Measurements from ENCODE around the gene RAB35.

- no peak for TF ChIP-seq CTCF (IDR thresholded peaks at IDR 0.05 in 4 of 5, conservative IDR thresholded peaks at IDR 0.05 in 1 of 5)
- TF ChIP-seq POLR2A (IDR thresholded peaks at IDR 0.05) = no peak
Observed at GRCh38 chr12:120090626-120091295, 25.8 kb downstream of the RAB35 start.

Data from gastrocnemius medialis (tissue), 4 donors.